NT2/D1 (cell line): ENCODE results near the gene GPR26.

ENCODE experiments used
- DNase-seq: peaks from one replicate; pipeline ENCODE4 v3.0.0-alpha.2; 2011; ENCODE audit warnings: low read depth, low spot score
- H3K27me3 ChIP-seq: 2 replicates; pipeline ENCODE4 v1.6.0; 2011; ENCODE audit warnings: mild to moderate bottlenecking; ENCODE audit not compliant: insufficient read length, insufficient read depth
- H3K36me3 ChIP-seq: 2 replicates; pipeline ENCODE4 v1.6.1; 2011; ENCODE audit warnings: mild to moderate bottlenecking, low read length, mixed read lengths; ENCODE audit not compliant: insufficient read depth, insufficient read length
- H3K4me1 ChIP-seq: 2 replicates; pipeline ENCODE4 v1.5.1; 2011; ENCODE audit not compliant: insufficient read depth, insufficient read length
- H3K4me3 ChIP-seq: 2 replicates; pipeline ENCODE4 v1.5.1; 2011; ENCODE audit warnings: low read depth; ENCODE audit not compliant: insufficient read length
- H3K9ac ChIP-seq: 2 replicates; pipeline ENCODE4 v1.6.0; 2011; ENCODE audit warnings: low read depth; ENCODE audit not compliant: insufficient read length
- H3K9me3 ChIP-seq: 2 replicates; pipeline ENCODE4 v1.5.1; 2011; ENCODE audit warnings: mild to moderate bottlenecking, low read length; ENCODE audit not compliant: insufficient read depth
- SUZ12 ChIP-seq: IDR thresholded peaks from 2 replicates; pipeline ENCODE4 v1.6.1; 2011; ENCODE audit not compliant: insufficient read length, insufficient read depth; ENCODE audit errors: extremely low read depth
- YY1 ChIP-seq: IDR thresholded peaks from 2 replicates; pipeline ENCODE4 v1.6.1; 2011; ENCODE audit not compliant: insufficient read length, insufficient read depth
- ZNF274 ChIP-seq: IDR thresholded peaks from 2 replicates; pipeline ENCODE4 v1.6.1; 2011; ENCODE audit warnings: mild to moderate bottlenecking, low read depth, low read length

GPR26 gene

DNA sequence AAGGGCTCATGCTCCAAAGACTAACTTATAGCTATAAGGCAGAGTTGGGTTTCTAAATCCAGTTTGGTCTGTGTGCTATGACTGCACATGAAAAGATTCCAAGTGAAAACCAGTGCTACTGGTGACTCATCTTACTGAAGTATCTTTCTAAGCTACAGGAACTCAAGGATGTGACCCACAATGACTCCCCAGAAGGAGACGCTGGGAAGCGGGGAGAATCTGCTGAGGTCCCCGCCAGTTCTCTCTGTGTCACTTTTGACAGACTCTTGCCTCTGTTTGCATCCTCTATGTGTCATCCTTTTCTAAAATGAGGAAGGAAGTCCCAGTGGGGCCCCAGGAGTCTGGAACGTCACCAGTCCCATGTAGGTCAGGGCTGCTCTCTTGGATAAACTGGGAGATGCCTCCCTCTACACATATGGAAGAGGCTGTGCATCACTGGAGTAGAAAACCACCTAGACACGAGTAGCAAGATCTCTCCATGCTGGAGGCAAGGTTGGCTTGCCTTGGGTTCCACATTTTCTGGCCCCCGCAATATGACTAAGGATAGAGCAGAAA is 28.8 kb upstream of the GPR26 start:
- Histone ChIP-seq H3K9me3 (no peaks in the 10 kb centered on the region), H3K27me3 (no peaks in the 10 kb centered on the region), H3K4me1 (peaks cover 2% of the 10 kb centered on the region), H3K4me3 (no peak overlapping the region), H3K36me3 (no peaks in the 10 kb centered on the region), H3K9ac (no peak overlapping the region)
- no peak for DNase-seq
- no peak for TF ChIP-seq SUZ12
- no peak for TF ChIP-seq YY1
- TF ChIP-seq ZNF274 = no peak

- TF ChIP-seq ZNF274 (no peak), YY1 (no peak), SUZ12 (no peak)
- H3K4me1 ChIP-seq = peaks cover 16% of the 10 kb centered on the region
- no peak overlapping the region for H3K4me3 ChIP-seq
- H3K36me3 ChIP-seq = no peaks in the 10 kb centered on the region
- H3K9ac ChIP-seq = peak overlapping the region; percentile 24
- no peaks in the 10 kb centered on the region for H3K9me3 ChIP-seq
- DNase-seq = no peak
- H3K27me3 ChIP-seq = no peaks in the 10 kb centered on the region
These were observed 27.0 kb upstream of the GPR26 start for GRCh38 chr10:123639131-123639530.

DNA sequence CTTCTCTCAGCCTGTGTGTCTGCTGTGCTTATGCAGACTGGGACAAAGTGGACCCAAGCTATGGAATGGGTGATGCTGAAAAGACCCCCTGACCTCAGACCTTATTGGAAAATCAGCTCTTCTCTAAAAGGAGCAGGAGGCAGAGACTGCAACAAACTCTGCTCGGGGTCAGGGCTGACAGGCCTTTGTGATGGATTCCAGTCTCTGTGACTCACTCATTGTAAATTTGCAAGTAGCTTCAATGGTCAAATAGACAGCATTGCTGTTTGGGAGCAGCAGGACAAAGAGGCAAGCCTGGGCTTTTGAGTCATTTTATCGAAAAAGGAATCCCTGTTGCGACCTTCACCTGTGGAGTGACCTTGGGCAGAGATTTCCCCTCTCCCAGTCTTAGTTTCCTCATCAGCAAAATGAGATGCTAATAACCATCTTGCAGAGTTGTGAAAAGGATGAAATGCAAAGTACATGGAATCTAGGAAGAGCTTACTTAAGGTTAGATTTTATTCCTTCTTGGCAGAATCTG is 26.1 kb upstream of the GPR26 start:
- H3K4me1 ChIP-seq = peaks cover 19% of the 10 kb centered on the region
- no peaks in the 10 kb centered on the region for H3K9me3 ChIP-seq

GRCh38 chr10:123642293-123642692 is 23.9 kb upstream of the GPR26 start:
- Histone ChIP-seq H3K9ac (peak overlapping the region; percentile 67), H3K4me1 (peaks cover 19% of the 10 kb centered on the region), H3K36me3 (no peaks in the 10 kb centered on the region), H3K9me3 (no peaks in the 10 kb centered on the region), H3K27me3 (no peaks in the 10 kb centered on the region), H3K4me3 (no peak overlapping the region)
- TF ChIP-seq SUZ12 (no peak), YY1 (no peak), ZNF274 (no peak)
- DNase-seq = no peak

More for the DNA sequence above, 26.1 kb upstream of the GPR26 start:
- H3K36me3 ChIP-seq = no peaks in the 10 kb centered on the region
- TF ChIP-seq YY1 (no peak), ZNF274 (no peak), SUZ12 (no peak)
- no peak overlapping the region for H3K4me3 ChIP-seq
- H3K9ac ChIP-seq = peak overlapping the region; percentile 29
- DNase-seq = peak; percentile 68
- H3K27me3 ChIP-seq = no peaks in the 10 kb centered on the region

- no peaks in the 10 kb centered on the region for H3K9me3 ChIP-seq
- H3K4me3 ChIP-seq = no peak overlapping the region
- DNase-seq = no peak
- peaks cover 19% of the 10 kb centered on the region for H3K4me1 ChIP-seq
- no peaks in the 10 kb centered on the region for H3K27me3 ChIP-seq
- peak overlapping the region; percentile 67 for H3K9ac ChIP-seq
- TF ChIP-seq SUZ12 (no peak), ZNF274 (no peak), YY1 (no peak)
- H3K36me3 ChIP-seq = no peaks in the 10 kb centered on the region
These were observed 23.5 kb upstream of the GPR26 start for GRCh38 chr10:123642697-123643096.

- H3K36me3 ChIP-seq = no peaks in the 10 kb centered on the region
- no peak for DNase-seq
- H3K9me3 ChIP-seq = no peaks in the 10 kb centered on the region
- H3K4me1 ChIP-seq = peaks cover 19% of the 10 kb centered on the region
- no peaks in the 10 kb centered on the region for H3K27me3 ChIP-seq
- H3K9ac ChIP-seq = no peak overlapping the region
- no peak overlapping the region for H3K4me3 ChIP-seq
- TF ChIP-seq YY1 (no peak), SUZ12 (no peak), ZNF274 (no peak)
These were observed 22.8 kb upstream of the GPR26 start for GRCh38 chr10:123643315-123643714.

DNA sequence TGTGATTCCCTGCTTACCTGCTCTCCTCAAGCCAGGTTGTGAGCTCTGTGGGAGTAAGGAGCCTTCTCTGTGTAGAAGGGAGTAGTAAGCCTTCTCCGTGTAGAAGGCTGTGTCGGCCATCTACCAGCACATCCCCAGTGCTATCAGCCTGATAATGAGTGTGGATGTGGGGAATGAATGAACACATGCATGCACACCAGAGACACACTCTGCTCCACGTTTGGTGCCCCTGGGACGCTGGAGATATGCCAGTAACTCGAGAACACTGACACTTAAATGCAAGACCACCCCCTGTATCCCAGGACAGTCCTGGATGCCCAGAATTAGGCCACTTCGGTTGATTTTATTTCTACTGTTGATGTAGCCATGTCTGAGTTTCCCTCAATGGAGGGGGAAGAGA is 21.1 kb upstream of the GPR26 start:
- TF ChIP-seq YY1 (no peak), SUZ12 (no peak), ZNF274 (no peak)
- H3K9me3 ChIP-seq = no peaks in the 10 kb centered on the region
- no peak for DNase-seq
- peaks cover 18% of the 10 kb centered on the region for H3K4me1 ChIP-seq
- no peak overlapping the region for H3K4me3 ChIP-seq
- no peaks in the 10 kb centered on the region for H3K36me3 ChIP-seq
- no peak overlapping the region for H3K9ac ChIP-seq
- no peaks in the 10 kb centered on the region for H3K27me3 ChIP-seq

DNA sequence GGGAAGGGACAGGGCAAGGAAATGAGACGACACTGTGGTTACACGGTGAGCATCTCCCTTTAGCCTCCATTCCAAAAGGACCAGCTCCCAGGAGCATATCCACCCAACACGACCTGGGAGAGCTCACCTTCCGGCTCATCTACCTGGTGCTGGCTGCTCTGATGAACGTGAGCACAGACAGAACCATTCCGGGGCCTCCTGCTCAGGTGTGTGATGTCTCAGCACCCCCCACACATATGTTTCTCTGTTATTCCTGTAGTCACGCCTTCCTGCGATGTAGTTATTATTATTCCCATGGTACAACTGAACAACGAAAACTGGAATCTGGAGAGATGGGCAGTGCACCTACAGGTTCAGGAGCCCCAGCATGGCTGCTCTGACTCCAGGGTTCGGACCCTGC is 20.5 kb upstream of the GPR26 start:
- H3K9me3 ChIP-seq = no peaks in the 10 kb centered on the region
- H3K27me3 ChIP-seq = no peaks in the 10 kb centered on the region
- TF ChIP-seq SUZ12 = no peak
- TF ChIP-seq YY1 = no peak
- TF ChIP-seq ZNF274 = no peak
- H3K4me3 ChIP-seq = no peak overlapping the region
- H3K36me3 ChIP-seq = no peaks in the 10 kb centered on the region
- no peak for DNase-seq
- no peak overlapping the region for H3K9ac ChIP-seq
- H3K4me1 ChIP-seq = peaks cover 18% of the 10 kb centered on the region
